NCI-H460 (cell line): ENCODE results near the gene TP53BP1. TPM values are rescaled to one million over a fixed set of nuclear protein-coding genes. Genes with fewer than 3 reads are reported as not detected.

ENCODE experiments used
- DNase-seq: peaks from one replicate; pipeline ENCODE4 v3.0.0-alpha.2; 2016; ENCODE audit warnings: low read depth; ENCODE audit errors: extremely low read depth
- total RNA-seq: library from RNA; depleted of rRNA; stranded (reverse); fragments of >200 nt; shearing (Covaris generic); gene quantifications from 2 replicates; pipeline ENCODE4 v1.2.3, GENCODE V29; 2014; rRNA removed

The TP53BP1 gene
- total RNA-seq, 1 experiment from 2014 or later, result 23.3 TPM

DNA sequence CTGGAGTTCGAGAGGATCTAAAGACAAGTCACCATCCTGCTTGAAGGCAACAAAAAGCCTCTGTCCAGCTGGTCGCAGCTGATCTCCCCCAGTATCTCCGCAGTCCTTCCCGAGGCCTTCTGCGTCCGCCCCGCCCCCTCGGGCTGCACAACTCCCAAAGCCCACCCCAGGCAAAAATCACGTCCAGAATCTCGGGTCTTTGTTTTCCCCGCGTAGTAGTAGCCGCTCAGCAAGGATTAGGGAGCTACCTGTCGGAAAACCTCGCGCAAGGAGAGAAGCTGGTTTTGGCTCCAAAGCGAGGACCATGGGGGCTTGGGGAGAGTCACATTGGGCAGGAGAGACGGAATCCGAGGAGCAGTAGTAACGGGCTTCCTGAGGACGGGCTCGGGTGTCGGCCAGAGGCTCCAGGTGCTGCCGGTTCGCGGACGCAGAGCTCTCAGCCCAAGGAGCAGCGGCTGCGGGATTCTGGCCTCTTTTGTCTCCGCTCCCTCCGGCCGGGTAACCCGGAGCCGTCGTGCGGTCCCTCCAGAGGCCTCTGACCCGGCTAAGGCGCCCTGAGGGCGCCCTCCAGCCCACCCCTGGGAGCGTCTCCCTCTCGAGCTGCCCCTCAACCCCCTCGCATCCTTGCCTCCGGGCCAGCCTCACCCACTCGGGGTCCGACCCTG is 122.5 kb downstream of the TP53BP1 start:
- DNase-seq, result no peak

DNA sequence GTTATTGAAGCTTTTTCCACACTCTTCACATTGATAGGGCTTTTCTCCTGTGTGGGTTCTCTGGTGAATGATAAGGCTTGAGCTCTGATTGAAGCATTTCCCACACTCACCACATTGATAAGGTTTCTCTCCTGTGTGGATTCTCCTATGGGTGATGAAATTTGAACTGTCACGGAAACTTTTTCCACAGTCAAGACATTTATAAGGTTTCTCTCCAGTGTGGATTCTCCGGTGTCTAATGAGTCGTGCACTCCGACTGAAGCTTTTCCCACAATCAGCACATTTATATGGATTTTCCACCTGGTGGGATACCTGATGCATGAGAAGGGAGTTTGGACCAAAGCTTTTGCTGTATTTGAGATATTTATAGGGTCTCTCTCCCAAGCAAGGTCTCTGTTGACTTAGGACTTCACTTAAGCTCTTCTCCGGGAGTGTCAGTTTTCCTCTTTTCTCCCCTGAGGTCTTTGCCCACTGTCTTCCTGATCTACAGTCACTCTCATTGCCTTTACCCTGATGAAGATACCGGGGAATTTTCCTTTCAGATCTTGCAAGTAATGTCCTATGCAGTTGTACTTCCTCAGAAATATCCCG is 131.5 kb downstream of the TP53BP1 start:
- DNase-seq, result no peak

GRCh38 chr15:43360821-43361220 is 132.1 kb downstream of the TP53BP1 start:
- DNase-seq, result no peak

Other genes starting within 250 kb of the TP53BP1 start
- not detected in 2 replicates for gene TGM5, start 226.2 kb downstream of the TP53BP1 start, total RNA-seq
- not detected in 2 replicates for gene TGM7, start 190.9 kb downstream of the TP53BP1 start, total RNA-seq
- 10.0 and 11.8 TPM in 2 replicates for gene LCMT2, start 162.6 kb downstream of the TP53BP1 start, total RNA-seq
- 38.6 and 44.2 TPM in 2 replicates for gene ZSCAN29, start 122.1 kb downstream of the TP53BP1 start, total RNA-seq
- gene TUBGCP4, start 122.1 kb downstream of the TP53BP1 start, total RNA-seq, result 13.5 and 13.7 TPM in 2 replicates
- gene MAP1A, start 24.5 kb upstream of the TP53BP1 start, total RNA-seq, result 7.7 and 7.8 TPM in 2 replicates
- 10.7 and 12.7 TPM in 2 replicates for gene PPIP5K1, start 97.1 kb upstream of the TP53BP1 start, total RNA-seq
- gene CKMT1B, start 100.9 kb upstream of the TP53BP1 start, total RNA-seq, result 1.5 and 2.4 TPM in 2 replicates
- gene STRC, start 125.6 kb upstream of the TP53BP1 start, total RNA-seq, result 0.17 and 0.22 TPM in 2 replicates
- 1.5 TPM in 2 replicates for gene CATSPER2, start 155.7 kb upstream of the TP53BP1 start, total RNA-seq
- 1.2 TPM in 2 replicates for gene CKMT1A, start 200.7 kb upstream of the TP53BP1 start, total RNA-seq